Lung (tissue), 12 donors: ENCODE results near the gene CACNA1D. TPM values are rescaled to one million over a fixed set of nuclear protein-coding genes. Genes with fewer than 3 reads are reported as not detected.
A peak's percentile ranks its signal among the peaks of the same experiment; 100 is the strongest.

ENCODE experiments used
- ATAC-seq: fragments of 200-7000 bp; cut with Tn5 transposase; one replicate; pipeline ENCODE4 v1.9.1; 2020; ENCODE audit warnings: moderate number of reproducible peaks; ENCODE audit not compliant: insufficient read depth, low FRiP score
- DNase-seq, 3 donors: peaks; one replicate each; pipeline ENCODE4 v3.0.0-alpha.2; 2013 to 2017
- H3K27ac ChIP-seq, 2 donors: one replicate each; pipeline ENCODE4 v1.5.1; 2013; ENCODE audit warnings: mild to moderate bottlenecking in 2 of 2, moderate library complexity in 2 of 2, control low read depth in 1 of 2, inconsistent platforms in 1 of 2, low read depth in 1 of 2, low read length in 1 of 2
- H3K27me3 ChIP-seq, 3 donors: one replicate each; pipeline ENCODE4 v1.5.1; 2013; ENCODE audit warnings: low read length in 2 of 3; ENCODE audit not compliant: control insufficient read depth in 3 of 3, insufficient read depth in 3 of 3
- H3K36me3 ChIP-seq, 4 donors: one replicate each; pipeline ENCODE4 v1.5.1; 2013; ENCODE audit warnings: low read length in 4 of 4, mild to moderate bottlenecking in 1 of 4, moderate library complexity in 1 of 4; ENCODE audit not compliant: control insufficient read depth in 4 of 4, insufficient read depth in 4 of 4
- H3K4me1 ChIP-seq, 5 donors: one replicate each; pipeline ENCODE4 v1.5.1; 2013; ENCODE audit warnings: low read length in 5 of 5, mild to moderate bottlenecking in 2 of 5, moderate library complexity in 1 of 5; ENCODE audit not compliant: control insufficient read depth in 5 of 5, insufficient read depth in 5 of 5
- H3K4me3 ChIP-seq: one replicate; pipeline ENCODE4 v1.5.1; 2013; ENCODE audit warnings: mild to moderate bottlenecking, control low read depth, moderate library complexity
- H3K9ac ChIP-seq, 2 donors: one replicate each; pipeline ENCODE4 v1.5.1; 2013; ENCODE audit warnings: low read length in 2 of 2, control low read depth in 1 of 2; ENCODE audit not compliant: insufficient read depth in 1 of 2
- H3K9me3 ChIP-seq, 4 donors: one replicate each; pipeline ENCODE4 v1.5.1; 2013; ENCODE audit warnings: low read length in 3 of 4, mild to moderate bottlenecking in 1 of 4, moderate library complexity in 1 of 4; ENCODE audit not compliant: control insufficient read depth in 4 of 4, insufficient read depth in 3 of 4
- WGBS, 2 donors: extraction: QIAGEN DNeasy Blood & Tissue Kit; methylation state at CpG; one replicate each; pipeline ENCODE4 v1.1.7; 2013; 5-methylcytosine and 5-hydroxymethylcytosine counted together
- polyA plus RNA-seq, 2 donors: library from polyadenylated mRNA; stranded (reverse); fragments of 200-250 nt; gene quantifications; one replicate each; pipeline ENCODE4 v1.2.1, GENCODE V29; 2013
- total RNA-seq, 2 donors: library from RNA; depleted of rRNA in 1 of 2; stranded (reverse); fragments of >200 nt in 1 of 2; gene quantifications; one replicate each; pipeline ENCODE4 v1.2.1, GENCODE V29; 2014 to 2021
- TF ChIP-seq, protein P1 (sequence below): IDR thresholded peaks from 2 replicates; pipeline ENCODE4 v1.5.1; 2012; ENCODE audit warnings: mild to moderate bottlenecking; ENCODE audit errors: control extremely low read depth, extremely low read depth
- donor health status: control.
- donor health status: control.
- donor health status: Bipolar disorder and iron deficiency.
- donor health status: healthy.
- donor health status: DM: yes; HTN: yes; CAD: no.

The CACNA1D gene
- total and polyA plus RNA-seq, 4 donors: 2.7 to 96.8 (median 23.1) TPM

DNA sequence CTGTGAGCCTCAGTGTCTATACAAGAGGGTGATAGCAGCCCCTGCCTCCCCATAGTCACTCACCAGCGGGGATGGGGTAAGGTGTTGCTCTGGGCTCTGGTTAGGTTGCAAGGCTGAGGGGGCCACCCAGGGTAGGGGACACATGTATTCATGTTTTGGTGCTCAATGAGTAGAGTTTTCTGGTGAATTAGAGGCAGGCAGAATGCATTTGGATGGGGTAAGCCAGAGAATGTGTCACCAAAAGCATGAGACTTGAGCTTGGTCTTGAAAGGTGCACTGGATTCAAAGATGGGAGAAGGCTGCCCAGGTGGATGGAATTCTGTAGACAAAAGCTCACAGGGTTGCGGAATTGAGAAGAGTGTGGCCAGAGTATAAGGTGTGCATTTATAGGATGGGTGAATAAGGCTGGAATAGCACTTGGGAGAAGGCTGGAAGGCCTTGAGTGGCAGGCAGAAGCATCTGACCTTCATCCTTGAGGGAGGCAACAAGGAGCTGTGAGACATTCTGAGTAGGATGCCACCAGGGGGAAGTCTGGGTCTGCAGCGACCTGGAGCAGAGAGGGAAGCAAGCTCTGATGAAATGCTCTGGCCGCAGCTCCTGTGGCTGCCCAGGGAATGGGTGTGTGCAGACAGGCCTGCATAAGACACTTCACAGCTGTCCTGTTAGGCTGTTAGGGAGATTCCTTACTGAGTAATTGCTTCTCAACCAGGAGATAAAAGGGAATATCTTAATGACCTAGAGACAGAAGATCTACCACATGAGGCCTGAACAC lies 202.2 kb downstream of the CACNA1D start:
- no peak for ATAC-seq
- Histone ChIP-seq H3K9ac (no peak overlapping the region), H3K4me3 (no peak overlapping the region), H3K9me3 (no peaks in the 10 kb centered on the region), H3K36me3 (peaks cover 0 to 7% (median 0%) of the 10 kb centered on the region in 4 donors), H3K27me3 (no peaks in the 10 kb centered on the region), H3K27ac (no peak overlapping the region), H3K4me1 (peaks cover 0 to 12% (median 4%) of the 10 kb centered on the region in 5 donors)
- 56 to 62% methylated on average over 4 of the region's 4 CpGs for WGBS, 2 donors
- TF ChIP-seq, protein P1, sequence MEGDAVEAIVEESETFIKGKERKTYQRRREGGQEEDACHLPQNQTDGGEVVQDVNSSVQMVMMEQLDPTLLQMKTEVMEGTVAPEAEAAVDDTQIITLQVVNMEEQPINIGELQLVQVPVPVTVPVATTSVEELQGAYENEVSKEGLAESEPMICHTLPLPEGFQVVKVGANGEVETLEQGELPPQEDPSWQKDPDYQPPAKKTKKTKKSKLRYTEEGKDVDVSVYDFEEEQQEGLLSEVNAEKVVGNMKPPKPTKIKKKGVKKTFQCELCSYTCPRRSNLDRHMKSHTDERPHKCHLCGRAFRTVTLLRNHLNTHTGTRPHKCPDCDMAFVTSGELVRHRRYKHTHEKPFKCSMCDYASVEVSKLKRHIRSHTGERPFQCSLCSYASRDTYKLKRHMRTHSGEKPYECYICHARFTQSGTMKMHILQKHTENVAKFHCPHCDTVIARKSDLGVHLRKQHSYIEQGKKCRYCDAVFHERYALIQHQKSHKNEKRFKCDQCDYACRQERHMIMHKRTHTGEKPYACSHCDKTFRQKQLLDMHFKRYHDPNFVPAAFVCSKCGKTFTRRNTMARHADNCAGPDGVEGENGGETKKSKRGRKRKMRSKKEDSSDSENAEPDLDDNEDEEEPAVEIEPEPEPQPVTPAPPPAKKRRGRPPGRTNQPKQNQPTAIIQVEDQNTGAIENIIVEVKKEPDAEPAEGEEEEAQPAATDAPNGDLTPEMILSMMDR: no peak
- DNase-seq: peak; percentile 59 to 76 (median 67)

DNA sequence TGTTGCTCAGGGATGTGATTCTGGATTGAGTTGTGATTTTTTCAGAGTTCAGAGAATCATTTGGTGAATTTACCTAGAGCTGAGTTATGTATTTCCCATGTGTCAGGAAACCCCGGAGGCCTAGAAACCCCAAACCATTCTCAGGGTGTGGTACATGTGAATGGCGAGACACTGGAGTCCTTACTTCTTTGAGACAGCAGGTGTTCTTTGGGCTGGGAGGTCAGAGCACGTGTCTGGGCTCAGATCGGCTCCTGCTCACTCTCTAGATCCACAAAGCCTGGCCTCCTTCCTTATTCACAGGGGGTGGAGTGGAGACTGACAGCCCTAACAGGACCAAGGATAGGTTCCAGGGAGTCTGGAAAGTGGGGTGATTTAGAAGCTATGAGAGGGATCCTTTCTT lies 206.0 kb downstream of the CACNA1D start:
- Histone ChIP-seq H3K9me3 (no peaks in the 10 kb centered on the region), H3K27ac (no peak overlapping the region), H3K27me3 (no peaks in the 10 kb centered on the region), H3K36me3 (peaks cover 0 to 23% (median 5%) of the 10 kb centered on the region in 4 donors), H3K4me1 (peaks cover 0 to 15% (median 0%) of the 10 kb centered on the region in 5 donors), H3K4me3 (no peak overlapping the region), H3K9ac (no peak overlapping the region)
- TF ChIP-seq, protein P1: no peak
- WGBS, 2 donors: 74 to 81% methylated on average over 4 of the region's 4 CpGs
- ATAC-seq: no peak
- DNase-seq: no peak

DNA sequence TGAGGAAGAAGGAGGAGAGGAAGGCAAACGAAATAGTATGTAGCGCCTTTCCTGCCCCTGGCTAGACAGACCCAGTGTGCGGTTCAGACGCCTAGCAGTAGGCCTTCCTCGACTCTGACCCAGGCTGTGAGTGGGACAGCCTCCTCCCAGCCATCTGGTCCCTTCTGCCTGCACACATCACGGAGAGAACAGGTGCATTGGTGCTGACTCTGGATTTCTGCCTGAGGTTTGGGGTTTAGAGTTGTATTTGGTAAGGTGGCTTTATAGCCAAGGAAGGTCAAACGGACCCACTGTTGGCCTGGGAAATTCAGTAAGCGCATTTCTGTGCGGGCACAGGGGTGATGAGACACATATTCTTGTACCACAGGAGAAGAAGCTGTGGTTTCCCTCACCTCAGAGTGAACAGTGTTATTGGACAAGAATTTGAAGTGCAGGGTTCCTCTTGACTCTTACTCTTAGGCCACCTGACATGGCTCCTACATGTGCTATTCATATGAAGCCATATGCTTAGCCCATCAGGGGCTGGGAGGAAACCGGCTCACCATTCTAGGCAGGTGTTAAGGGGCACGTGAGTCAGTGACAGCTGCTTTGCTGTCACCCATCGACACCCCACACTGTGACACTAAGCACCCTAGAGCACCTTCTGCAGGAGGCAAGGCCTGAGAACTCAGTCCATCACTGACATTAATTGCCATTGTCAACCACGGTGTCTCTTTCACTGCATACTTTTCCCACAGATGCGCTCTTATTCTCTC lies 208.5 kb downstream of the CACNA1D start:
- Histone ChIP-seq H3K4me3 (no peak overlapping the region), H3K4me1 (peaks cover 0 to 35% (median 12%) of the 10 kb centered on the region in 5 donors), H3K27me3 (no peaks in the 10 kb centered on the region), H3K9me3 (no peaks in the 10 kb centered on the region), H3K27ac (no peak overlapping the region), H3K9ac (no peak overlapping the region), H3K36me3 (peaks cover 0 to 23% (median 5%) of the 10 kb centered on the region in 4 donors)
- no peak for ATAC-seq
- WGBS, 2 donors: 65 to 86% methylated on average over 14 of the region's 14 CpGs
- TF ChIP-seq, protein P1: no peak
- DNase-seq: no peak
